Measurements from ENCODE around the gene IMMP2L. TPM values are rescaled to one million over a fixed set of nuclear protein-coding genes. Genes with fewer than 3 reads are reported as not detected.

Gene IMMP2L
- polyA plus RNA-seq, 1 donor (not counting 4 experiments of a cell fraction or from before 2014, with no cell fraction given), result 14.1 TPM

DNA sequence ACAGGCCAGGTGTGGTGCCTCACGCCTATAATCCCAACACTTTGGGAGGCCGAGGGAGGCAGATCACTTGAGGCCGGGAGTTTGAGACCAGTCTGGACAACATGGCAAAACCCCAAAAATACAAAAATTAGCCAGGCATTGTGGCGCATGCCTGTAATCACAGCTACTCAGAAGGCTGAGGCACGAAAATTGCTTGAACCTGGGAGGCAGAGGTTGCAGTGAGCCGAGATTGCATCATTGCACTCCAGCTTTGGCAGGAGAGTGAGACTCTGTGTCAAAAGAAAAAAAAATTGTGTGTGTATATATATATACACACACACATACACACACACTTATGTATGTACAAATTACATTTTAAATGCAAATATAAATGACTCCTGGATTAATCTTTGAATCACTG is 548.2 kb downstream of the IMMP2L start:
- Histone ChIP-seq H3K27me3 (ENCODE audit: control insufficient read depth, extremely low read depth, insufficient read depth, low read length) (no peaks in the 10 kb centered on the region), H2AFZ (ENCODE audit: control insufficient read depth, low read length) (peak overlapping the region; percentile 27), H3K4me3 (ENCODE audit: control insufficient read depth in 2 of 3, extremely low read depth in 1 of 3, insufficient read depth in 2 of 3, low read depth in 1 of 3, low read length in 3 of 3) (no peak overlapping the region), H4K20me1 (ENCODE audit: control insufficient read depth, extremely low read depth, insufficient read depth, low read length) (no peaks in the 10 kb centered on the region), H3K4me2 (ENCODE audit: control insufficient read depth, extremely low read depth, insufficient read depth, low read depth, low read length) (peak overlapping the region; percentile 60), H3K9ac (ENCODE audit: control insufficient read depth, extremely low read depth, insufficient read depth, low read length) (no peak overlapping the region), H3K9me1 (ENCODE audit: control insufficient read depth, extremely low read depth, insufficient read depth, low read length) (no peaks in the 10 kb centered on the region), H3K36me3 (ENCODE audit: control insufficient read depth in 2 of 2, extremely low read depth in 1 of 2, insufficient read depth in 2 of 2, low read length in 2 of 2) (no peaks in the 10 kb centered on the region), H3K4me1 (ENCODE audit: control insufficient read depth, extremely low read depth, insufficient read depth, low read length) (peaks cover 17% of the 10 kb centered on the region), H3K9me3 (ENCODE audit: control insufficient read depth, low read depth, low read length) (no peaks in the 10 kb centered on the region), H3K79me2 (ENCODE audit: control insufficient read depth, insufficient read depth, low read length) (no peaks in the 10 kb centered on the region), H3K27ac (ENCODE audit: control insufficient read depth, insufficient read depth, low read length) (peak overlapping the region; percentile 41)
- dilution Hi-C loops (cut with MboI; ENCODE audit: extremely low pct_ligation_motif_present, low sequenced_read_pairs), result no loop called here
- no peak for FAIRE-seq
- DNase-seq (ENCODE audit: low read depth, low spot score), result no peak
- no peak for TF ChIP-seq EZH2 (IDR thresholded peaks at IDR 0.05; ENCODE audit: low read length)
- TF ChIP-seq, protein P1, sequence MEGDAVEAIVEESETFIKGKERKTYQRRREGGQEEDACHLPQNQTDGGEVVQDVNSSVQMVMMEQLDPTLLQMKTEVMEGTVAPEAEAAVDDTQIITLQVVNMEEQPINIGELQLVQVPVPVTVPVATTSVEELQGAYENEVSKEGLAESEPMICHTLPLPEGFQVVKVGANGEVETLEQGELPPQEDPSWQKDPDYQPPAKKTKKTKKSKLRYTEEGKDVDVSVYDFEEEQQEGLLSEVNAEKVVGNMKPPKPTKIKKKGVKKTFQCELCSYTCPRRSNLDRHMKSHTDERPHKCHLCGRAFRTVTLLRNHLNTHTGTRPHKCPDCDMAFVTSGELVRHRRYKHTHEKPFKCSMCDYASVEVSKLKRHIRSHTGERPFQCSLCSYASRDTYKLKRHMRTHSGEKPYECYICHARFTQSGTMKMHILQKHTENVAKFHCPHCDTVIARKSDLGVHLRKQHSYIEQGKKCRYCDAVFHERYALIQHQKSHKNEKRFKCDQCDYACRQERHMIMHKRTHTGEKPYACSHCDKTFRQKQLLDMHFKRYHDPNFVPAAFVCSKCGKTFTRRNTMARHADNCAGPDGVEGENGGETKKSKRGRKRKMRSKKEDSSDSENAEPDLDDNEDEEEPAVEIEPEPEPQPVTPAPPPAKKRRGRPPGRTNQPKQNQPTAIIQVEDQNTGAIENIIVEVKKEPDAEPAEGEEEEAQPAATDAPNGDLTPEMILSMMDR (optimal IDR thresholded peaks at IDR 0.05 in 1 of 3, IDR thresholded peaks at IDR 0.05 in 1 of 3, conservative IDR thresholded peaks at IDR 0.05 in 1 of 3; ENCODE audit: extremely low read depth in 1 of 3, insufficient read depth in 2 of 3, low read length in 3 of 3), result no peak

DNA sequence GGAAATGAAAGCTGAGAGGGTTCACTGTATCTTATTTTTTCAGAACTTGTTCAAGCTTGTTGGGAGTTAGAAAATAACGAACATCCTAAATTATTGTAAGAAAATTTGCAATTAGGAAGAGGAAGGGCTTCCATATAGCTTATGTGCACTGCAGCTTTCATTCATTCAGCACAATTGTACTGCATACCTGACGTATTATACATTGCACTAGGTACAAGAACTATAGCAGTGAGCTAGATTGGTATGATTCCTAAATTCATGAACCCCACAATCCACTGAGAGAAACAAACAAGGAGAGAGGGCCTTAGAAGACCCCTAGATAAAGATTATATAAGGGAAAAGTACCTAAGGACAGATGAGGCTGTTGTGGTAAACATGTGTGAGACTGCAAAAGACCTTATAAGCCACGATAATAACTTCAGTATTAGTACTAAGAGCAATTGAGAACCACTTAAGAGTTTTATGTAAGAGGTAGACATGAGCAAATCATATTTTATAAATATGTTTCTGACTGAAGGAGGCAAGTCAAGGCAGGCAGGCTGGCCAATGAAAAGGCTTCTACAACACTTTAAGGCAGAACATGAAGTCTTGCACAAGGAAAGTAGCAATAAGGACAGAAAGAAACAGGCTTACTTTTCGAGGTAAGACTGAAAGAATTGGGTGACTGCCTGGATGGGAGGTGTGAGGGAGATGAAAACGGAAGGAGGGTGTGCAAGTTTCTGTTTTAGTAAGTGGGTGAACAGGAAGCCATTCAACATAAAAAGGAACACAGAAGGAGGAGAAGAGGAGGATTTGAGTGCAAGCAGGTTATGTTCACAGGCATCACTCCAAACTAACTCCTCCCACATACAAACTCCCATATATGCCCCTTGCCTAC is 549.3 kb downstream of the IMMP2L start:
- FAIRE-seq (peak; percentile 61), DNase-seq (ENCODE audit: low read depth, low spot score) (peak; percentile 13)
- no peaks in the 10 kb centered on the region for H4K20me1 ChIP-seq (ENCODE audit: control insufficient read depth, extremely low read depth, insufficient read depth, low read length)
- dilution Hi-C loops (cut with MboI; ENCODE audit: extremely low pct_ligation_motif_present, low sequenced_read_pairs), result no loop called here
- H3K4me3 ChIP-seq (ENCODE audit: control insufficient read depth in 2 of 3, extremely low read depth in 1 of 3, insufficient read depth in 2 of 3, low read depth in 1 of 3, low read length in 3 of 3), result peak overlapping the region in 2 of 3 experiments; percentile 1 to 36
- H3K27ac ChIP-seq (ENCODE audit: control insufficient read depth, insufficient read depth, low read length), result peak overlapping the region; percentile 41
- H3K4me1 ChIP-seq (ENCODE audit: control insufficient read depth, extremely low read depth, insufficient read depth, low read length), result peaks cover 17% of the 10 kb centered on the region
- no peaks in the 10 kb centered on the region for H3K9me1 ChIP-seq (ENCODE audit: control insufficient read depth, extremely low read depth, insufficient read depth, low read length)
- no peaks in the 10 kb centered on the region for H3K79me2 ChIP-seq (ENCODE audit: control insufficient read depth, insufficient read depth, low read length)
- H3K4me2 ChIP-seq (ENCODE audit: control insufficient read depth, extremely low read depth, insufficient read depth, low read depth, low read length), result peak overlapping the region; percentile 60
- H3K9ac ChIP-seq (ENCODE audit: control insufficient read depth, extremely low read depth, insufficient read depth, low read length), result peak overlapping the region; percentile 24
- no peaks in the 10 kb centered on the region for H3K36me3 ChIP-seq (ENCODE audit: control insufficient read depth in 2 of 2, extremely low read depth in 1 of 2, insufficient read depth in 2 of 2, low read length in 2 of 2)
- no peak for TF ChIP-seq EZH2 (IDR thresholded peaks at IDR 0.05; ENCODE audit: low read length)
- TF ChIP-seq, protein P1 (optimal IDR thresholded peaks at IDR 0.05 in 1 of 3, IDR thresholded peaks at IDR 0.05 in 1 of 3, conservative IDR thresholded peaks at IDR 0.05 in 1 of 3; ENCODE audit: extremely low read depth in 1 of 3, insufficient read depth in 2 of 3, low read length in 3 of 3), result no peak
- H3K9me3 ChIP-seq (ENCODE audit: control insufficient read depth, low read depth, low read length), result no peaks in the 10 kb centered on the region
- H2AFZ ChIP-seq (ENCODE audit: control insufficient read depth, low read length), result peak overlapping the region; percentile 80
- no peaks in the 10 kb centered on the region for H3K27me3 ChIP-seq (ENCODE audit: control insufficient read depth, extremely low read depth, insufficient read depth, low read length)

Data from keratinocyte (primary cell).